Measurements from ENCODE around the gene TSHZ2.

DNA sequence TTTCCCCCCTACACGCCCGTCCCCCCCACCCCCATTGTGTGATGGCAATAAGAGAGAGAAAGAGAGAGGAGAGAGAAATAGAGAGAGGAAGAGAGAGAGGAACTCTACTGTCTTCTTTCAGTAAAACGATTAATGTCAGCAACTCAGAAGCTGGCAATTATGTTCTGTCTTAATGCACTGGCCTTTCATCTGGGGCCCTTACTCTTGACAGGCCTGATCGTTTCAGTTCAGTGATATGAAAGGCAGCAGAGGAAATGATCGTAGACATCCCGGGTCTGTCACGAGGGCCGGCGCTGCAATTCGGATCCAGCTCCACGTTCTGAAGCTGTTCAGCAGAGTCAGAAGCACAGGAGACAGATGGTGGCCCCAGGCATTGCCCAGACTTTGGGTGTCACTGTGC lies 312.5 kb downstream of the TSHZ2 start:
- TF ChIP-seq EZH2 (IDR thresholded peaks at IDR 0.05) = no peak
- TF ChIP-seq ZNF274 (IDR thresholded peaks at IDR 0.05; ENCODE audit: low read depth, low read length) = no peak
- TF ChIP-seq JUND (IDR thresholded peaks at IDR 0.05) = no peak

Measured in HCT116 (cell line).